GM12864 (cell line): ENCODE measurements around the gene UBL3.

Experiments
- DNase-seq: peaks from one replicate; pipeline ENCODE4 v3.0.0-alpha.2; 2011; ENCODE audit warnings: low read depth
- H3K4me3 ChIP-seq: 2 replicates; pipeline ENCODE4 v1.5.1; 2011; ENCODE audit warnings: mild to moderate bottlenecking, low read depth, low read length, control low read depth
- CTCF ChIP-seq: IDR thresholded peaks from 2 replicates; pipeline ENCODE4 v1.5.1; 2011; ENCODE audit warnings: low read depth, mild to moderate bottlenecking, moderate library complexity, low read length, control low read depth, inconsistent platforms; ENCODE audit errors: missing control alignments

Gene UBL3

GRCh38 chr13:29722415-29722814, 128.0 kb downstream of the UBL3 start:
- no peak for DNase-seq
- no peak for TF ChIP-seq CTCF
- H3K4me3 ChIP-seq, result no peak overlapping the region

GRCh38 chr13:29721766-29722165, 128.7 kb downstream of the UBL3 start:
- no peak for DNase-seq
- no peak overlapping the region for H3K4me3 ChIP-seq
- no peak for TF ChIP-seq CTCF

- no peak overlapping the region for H3K4me3 ChIP-seq
- no peak for DNase-seq
- TF ChIP-seq CTCF, result no peak
These were observed 131.7 kb downstream of the UBL3 start for GRCh38 chr13:29718694-29719093.

- no peak for DNase-seq
- H3K4me3 ChIP-seq, result no peak overlapping the region
- TF ChIP-seq CTCF, result no peak
These were observed 133.9 kb downstream of the UBL3 start for GRCh38 chr13:29716493-29716892.
